A549 (cell line): ENCODE measurements around the gene ARHGAP26.

ENCODE experiments used
- CEBPB ChIP-seq, 2 experiments: fragments of >200 bp in 1 of 2; sonication (Bioruptor Twin) in 1 of 2; formaldehyde crosslinking in 1 of 2; IDR thresholded peaks; 2 replicates each; pipeline ENCODE4 v1.6.1; 2012 to 2016
- CTCF ChIP-seq: fragments of >200 bp; sonication (Bioruptor Twin); formaldehyde crosslinking; IDR thresholded peaks from 3 replicates; pipeline ENCODE4 v1.5.1; 2016
- EP300 ChIP-seq, 2 experiments: fragments of >200 bp; sonication (Bioruptor Twin); formaldehyde crosslinking; IDR thresholded peaks; 2 replicates in 1 of 2; 3 replicates in 1 of 2; pipeline ENCODE4 v1.6.1; 2016 to 2017
- JUN ChIP-seq, 2 experiments: fragments of >200 bp; sonication (Bioruptor Twin); formaldehyde crosslinking; IDR thresholded peaks; 2 replicates in 1 of 2; 3 replicates in 1 of 2; pipeline ENCODE4 v1.6.1; 2016 to 2017
- MAX ChIP-seq: IDR thresholded peaks from 2 replicates; pipeline ENCODE4 v1.6.1; 2012
- POLR2A ChIP-seq: IDR thresholded peaks from 2 replicates; pipeline ENCODE4 v1.6.1; 2012; ENCODE audit warnings: mild to moderate bottlenecking, low read length
- RAD21 ChIP-seq, 2 experiments: fragments of >200 bp in 1 of 2; sonication (Bioruptor Twin) in 1 of 2; formaldehyde crosslinking in 1 of 2; IDR thresholded peaks in 1 of 2; conservative IDR thresholded peaks in 1 of 2; 2 replicates in 1 of 2; 3 replicates in 1 of 2; pipeline ENCODE4 v1.6.1; 2012 to 2018; ENCODE audit warnings: inconsistent platforms in 1 of 2
- TP53 ChIP-seq: fragments of 250-450 bp; sonication (Bioruptor Pico); IDR thresholded peaks from 2 replicates; pipeline ENCODE4 v1.5.0; 2021; ENCODE audit warnings: mild to moderate bottlenecking, moderate library complexity

- TF ChIP-seq EP300 (IDR thresholded peaks at IDR 0.05) (no peak), RAD21 (conservative IDR thresholded peaks at IDR 0.05 in 1 of 2, IDR thresholded peaks at IDR 0.05 in 1 of 2) (no peak), CTCF (no peak), TP53 (CRISPR knock-in tag) (no peak), CEBPB (IDR thresholded peaks at IDR 0.05) (no peak), MAX (no peak), POLR2A (no peak), JUN (IDR thresholded peaks at IDR 0.05) (no peak)
Measured at GRCh38 chr5:142894315-142894714, 124.1 kb downstream of the ARHGAP26 start.
